ENCODE measurements around the gene KLK4. TPM values are rescaled to one million over a fixed set of nuclear protein-coding genes. Genes with fewer than 3 reads are reported as not detected.
A peak's percentile ranks its signal among the peaks of the same experiment; 100 is the strongest.

KLK4 gene
- total RNA-seq, 4 donors from 2014 or later = 0.59 to 1.2 TPM; not detected in 2

DNA sequence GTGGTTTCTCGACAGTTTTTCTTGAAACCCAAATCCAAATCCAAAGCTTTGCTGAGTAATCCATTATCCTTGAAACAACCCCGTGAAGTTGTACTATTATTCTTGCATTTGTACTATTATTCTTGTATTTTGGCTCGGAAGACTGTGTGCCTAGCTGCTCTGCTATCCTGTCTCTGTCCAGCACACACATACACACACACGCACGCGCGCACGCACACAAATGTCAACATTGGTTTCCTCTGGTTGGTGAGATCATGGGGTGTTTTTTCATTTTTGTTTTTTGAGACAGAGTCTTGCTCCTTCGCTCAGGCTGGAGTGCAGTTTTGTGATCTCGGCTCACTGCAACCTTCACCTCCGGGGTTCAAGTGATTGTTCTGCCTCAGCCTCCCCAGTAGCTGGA is 14.9 kb upstream of the KLK4 start:
- no peaks in the 10 kb centered on the region for H3K36me3 ChIP-seq
- H3K4me3 ChIP-seq = no peak overlapping the region
- H3K4me1 ChIP-seq = peaks cover 0 to 14% (median 3%) of the 10 kb centered on the region in 4 donors
- no peak for DNase-seq (ENCODE audit: low spot score in 2 of 2)
- no peak overlapping the region for H3K27ac ChIP-seq
- peaks cover 0 to 3% (median 0%) of the 10 kb centered on the region in 4 donors for H3K9me3 ChIP-seq
- 75 to 79% methylated on average over 11 of the region's 11 CpGs for WGBS, 2 donors
- TF ChIP-seq POLR2A (IDR thresholded peaks at IDR 0.05) (no peak), EP300 (IDR thresholded peaks at IDR 0.05) (no peak)
- TF ChIP-seq, protein P1, sequence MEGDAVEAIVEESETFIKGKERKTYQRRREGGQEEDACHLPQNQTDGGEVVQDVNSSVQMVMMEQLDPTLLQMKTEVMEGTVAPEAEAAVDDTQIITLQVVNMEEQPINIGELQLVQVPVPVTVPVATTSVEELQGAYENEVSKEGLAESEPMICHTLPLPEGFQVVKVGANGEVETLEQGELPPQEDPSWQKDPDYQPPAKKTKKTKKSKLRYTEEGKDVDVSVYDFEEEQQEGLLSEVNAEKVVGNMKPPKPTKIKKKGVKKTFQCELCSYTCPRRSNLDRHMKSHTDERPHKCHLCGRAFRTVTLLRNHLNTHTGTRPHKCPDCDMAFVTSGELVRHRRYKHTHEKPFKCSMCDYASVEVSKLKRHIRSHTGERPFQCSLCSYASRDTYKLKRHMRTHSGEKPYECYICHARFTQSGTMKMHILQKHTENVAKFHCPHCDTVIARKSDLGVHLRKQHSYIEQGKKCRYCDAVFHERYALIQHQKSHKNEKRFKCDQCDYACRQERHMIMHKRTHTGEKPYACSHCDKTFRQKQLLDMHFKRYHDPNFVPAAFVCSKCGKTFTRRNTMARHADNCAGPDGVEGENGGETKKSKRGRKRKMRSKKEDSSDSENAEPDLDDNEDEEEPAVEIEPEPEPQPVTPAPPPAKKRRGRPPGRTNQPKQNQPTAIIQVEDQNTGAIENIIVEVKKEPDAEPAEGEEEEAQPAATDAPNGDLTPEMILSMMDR (IDR thresholded peaks at IDR 0.05) = no peak
- H3K27me3 ChIP-seq = peaks cover 0 to 6% of the 10 kb centered on the region in 2 donors

DNA sequence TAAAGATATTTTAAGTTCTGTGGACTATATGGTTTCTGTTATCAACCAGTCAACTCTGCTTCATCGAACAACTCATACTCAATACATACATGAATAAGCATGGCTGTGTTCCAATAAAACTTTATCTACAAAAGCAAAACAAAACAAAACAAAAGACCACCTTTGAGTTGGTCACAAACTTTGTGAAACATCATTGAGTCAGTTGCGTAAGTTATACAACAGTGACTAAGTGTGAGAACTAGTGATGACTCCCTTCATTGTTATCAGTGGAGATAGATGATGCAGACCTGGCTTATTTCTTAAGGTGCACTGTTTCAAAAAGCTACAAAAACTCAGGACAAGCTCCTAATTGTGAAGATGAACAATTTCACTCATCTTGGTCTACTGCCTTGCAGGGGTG is 14.5 kb upstream of the KLK4 start:
- no peak overlapping the region for H3K4me3 ChIP-seq
- TF ChIP-seq EP300 (IDR thresholded peaks at IDR 0.05) (no peak), POLR2A (IDR thresholded peaks at IDR 0.05) (no peak)
- TF ChIP-seq, protein P1 (IDR thresholded peaks at IDR 0.05) = no peak
- H3K27me3 ChIP-seq = peaks cover 0 to 6% of the 10 kb centered on the region in 2 donors
- H3K9me3 ChIP-seq = peaks cover 0 to 3% (median 0%) of the 10 kb centered on the region in 4 donors
- H3K4me1 ChIP-seq = peaks cover 0 to 15% (median 3%) of the 10 kb centered on the region in 4 donors
- no peak for DNase-seq (ENCODE audit: low spot score in 2 of 2)
- 87% methylated on average over 2 of the region's 2 CpGs for WGBS, 2 donors
- H3K36me3 ChIP-seq = no peaks in the 10 kb centered on the region
- no peak overlapping the region for H3K27ac ChIP-seq

DNA sequence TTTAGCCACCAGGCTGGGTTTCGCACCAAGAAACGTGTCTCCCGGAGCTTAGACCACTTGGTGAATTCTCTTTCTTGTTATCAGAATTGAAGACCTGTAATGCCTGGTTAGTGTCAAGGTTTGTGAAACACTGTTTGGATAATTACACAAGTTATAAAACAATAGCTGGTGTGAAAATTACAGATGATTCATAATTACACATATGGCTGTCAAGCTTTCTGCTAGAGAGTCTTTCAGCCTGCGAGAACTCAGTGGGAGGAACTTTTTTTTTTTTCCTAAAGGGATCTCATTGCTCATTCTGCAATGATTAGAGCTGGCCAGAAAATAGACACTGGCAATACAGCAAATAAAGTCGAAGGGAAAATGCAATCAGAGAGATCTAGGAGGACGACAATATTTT is 13.4 kb upstream of the KLK4 start:
- no peak overlapping the region for H3K4me3 ChIP-seq
- TF ChIP-seq EP300 (IDR thresholded peaks at IDR 0.05) (no peak), POLR2A (IDR thresholded peaks at IDR 0.05) (no peak)
- TF ChIP-seq, protein P1 (IDR thresholded peaks at IDR 0.05) = no peak
- peaks cover 0 to 15% (median 3%) of the 10 kb centered on the region in 4 donors for H3K4me1 ChIP-seq
- WGBS, 2 donors = 56 to 58% methylated on average over 6 of the region's 6 CpGs
- H3K9me3 ChIP-seq = peaks cover 0 to under 1% (median 0%) of the 10 kb centered on the region in 4 donors
- DNase-seq (ENCODE audit: low spot score in 2 of 2) = no peak
- H3K27ac ChIP-seq = no peak overlapping the region
- no peaks in the 10 kb centered on the region for H3K36me3 ChIP-seq
- H3K27me3 ChIP-seq = peaks cover 0 to 4% of the 10 kb centered on the region in 2 donors

DNA sequence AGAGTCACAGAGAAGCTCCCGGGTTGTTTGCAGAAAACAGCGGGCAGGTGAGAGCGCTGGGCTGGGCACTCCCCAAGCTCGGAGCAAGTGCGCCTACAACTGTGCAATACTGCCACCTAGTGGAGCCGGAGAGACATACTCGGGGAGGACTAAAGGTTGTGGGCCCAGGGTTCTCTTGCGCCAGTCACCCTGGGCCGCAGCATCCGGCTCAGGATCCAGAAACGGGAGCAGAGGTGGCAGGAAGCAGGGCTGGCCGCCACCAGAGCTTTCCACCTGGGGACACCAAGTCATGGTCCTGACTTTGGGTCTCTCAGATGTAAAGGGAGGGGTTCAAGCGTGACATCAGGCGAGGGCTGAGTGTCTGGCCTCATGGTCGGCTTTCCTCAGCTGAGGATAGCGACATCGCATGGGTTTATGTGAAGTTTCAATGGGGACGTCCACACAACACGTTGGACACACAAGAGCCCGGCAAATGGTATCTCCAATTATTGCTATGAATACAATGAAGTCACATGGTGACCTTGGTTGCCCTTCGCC is 11.2 kb upstream of the KLK4 start:
- H3K4me1 ChIP-seq = peaks cover 0 to 15% (median 3%) of the 10 kb centered on the region in 4 donors
- H3K27ac ChIP-seq = peak overlapping the region in 1 of 4 donors; percentile 54
- no peak for TF ChIP-seq POLR2A (IDR thresholded peaks at IDR 0.05)
- TF ChIP-seq, protein P1 (IDR thresholded peaks at IDR 0.05) = peak; percentile 42 to 82 (median 63)
- H3K36me3 ChIP-seq = no peaks in the 10 kb centered on the region
- no peaks in the 10 kb centered on the region for H3K9me3 ChIP-seq
- no peak overlapping the region for H3K4me3 ChIP-seq
- peak; percentile 23 to 50 for DNase-seq (ENCODE audit: low spot score in 2 of 2)
- peaks cover 0 to 5% of the 10 kb centered on the region in 2 donors for H3K27me3 ChIP-seq
- WGBS, 2 donors = 33 to 38% methylated on average over 16 to 21 of the region's 21 CpGs

DNA sequence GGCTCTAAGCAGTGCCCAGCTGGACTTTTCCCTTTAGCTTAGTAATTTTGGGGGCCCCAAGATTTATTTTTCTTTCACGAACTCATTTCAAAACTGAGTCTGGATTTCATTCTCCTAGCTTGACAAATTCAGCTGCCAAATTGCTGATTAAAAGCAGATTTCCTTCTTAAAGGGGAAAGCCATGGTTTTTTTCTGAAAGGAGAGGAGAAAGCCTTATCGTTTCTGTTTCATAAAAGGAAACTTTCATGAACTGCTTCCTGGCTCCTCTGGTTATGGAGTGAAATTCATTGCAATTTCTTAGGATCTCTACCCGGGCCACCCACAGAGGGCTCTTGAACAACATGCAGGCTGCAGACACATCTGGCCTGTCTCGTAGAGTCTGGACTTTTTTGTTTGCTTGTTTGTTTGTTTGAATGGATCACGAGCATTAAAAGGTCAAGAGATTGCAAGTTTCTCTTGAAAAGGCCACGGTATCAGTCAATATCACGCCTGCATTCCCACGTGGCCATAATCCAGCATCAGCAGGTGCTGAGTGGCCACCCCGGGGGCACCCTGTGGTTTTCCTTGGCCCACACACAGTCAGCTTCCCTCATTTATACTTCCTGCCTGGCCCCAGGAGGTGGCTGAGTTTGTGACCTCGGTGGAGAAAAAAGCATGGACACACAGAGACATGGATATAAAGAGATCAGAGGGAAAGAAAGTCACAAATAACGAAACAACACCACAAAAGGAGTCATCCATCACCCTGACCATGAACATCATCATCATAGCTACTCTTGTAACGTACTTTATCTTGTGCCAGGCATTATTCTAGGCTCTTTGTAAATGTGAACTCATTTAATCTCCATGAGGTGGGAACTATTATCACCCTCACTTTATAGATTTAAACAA is 10.5 kb upstream of the KLK4 start:
- no peaks in the 10 kb centered on the region for H3K9me3 ChIP-seq
- TF ChIP-seq POLR2A (IDR thresholded peaks at IDR 0.05) = no peak
- TF ChIP-seq, protein P1 (IDR thresholded peaks at IDR 0.05) = no peak
- TF ChIP-seq EP300 (IDR thresholded peaks at IDR 0.05) = peak in 1 of 2 donors; percentile 34
- no peaks in the 10 kb centered on the region for H3K36me3 ChIP-seq
- WGBS, 2 donors = 5% methylated on average over 12 of the region's 12 CpGs
- no peak overlapping the region for H3K4me3 ChIP-seq
- H3K27ac ChIP-seq = peak overlapping the region in 1 of 4 donors; percentile 54
- DNase-seq (ENCODE audit: low spot score in 2 of 2) = peak; percentile 24 to 31
- peaks cover 0 to 15% (median 3%) of the 10 kb centered on the region in 4 donors for H3K4me1 ChIP-seq
- peaks cover 0 to 5% of the 10 kb centered on the region in 2 donors for H3K27me3 ChIP-seq
